ENCODE measurements around the gene GALNT1.

Gene GALNT1

GRCh38 chr18:35618696-35619095, 37.2 kb downstream of the GALNT1 start:
- DNase-seq (ENCODE audit: low read depth) = no peak

GRCh38 chr18:35619464-35619863, 37.9 kb downstream of the GALNT1 start:
- DNase-seq (ENCODE audit: low read depth) = no peak

DNA sequence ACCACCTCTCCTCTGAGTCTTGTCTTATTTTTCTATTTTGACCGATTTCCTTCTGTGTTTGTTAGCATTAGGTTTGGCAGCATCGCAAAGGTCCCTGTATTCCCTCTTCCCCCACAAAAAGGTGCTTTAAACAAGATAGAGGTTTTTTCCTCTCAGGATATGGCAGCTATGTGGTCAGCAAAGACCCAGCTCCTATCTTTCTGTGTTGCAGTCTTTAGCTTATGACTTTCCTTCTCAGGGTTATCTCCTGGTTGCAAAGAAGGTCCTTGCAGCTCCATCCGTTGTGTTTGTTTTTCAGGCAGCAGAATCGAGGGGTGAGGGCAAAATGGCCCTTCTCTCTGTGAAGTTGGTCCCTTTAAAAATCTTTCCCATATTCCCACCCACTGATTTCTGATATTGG, 38.4 kb downstream of the GALNT1 start:
- DNase-seq (ENCODE audit: low read depth) = no peak

DNA sequence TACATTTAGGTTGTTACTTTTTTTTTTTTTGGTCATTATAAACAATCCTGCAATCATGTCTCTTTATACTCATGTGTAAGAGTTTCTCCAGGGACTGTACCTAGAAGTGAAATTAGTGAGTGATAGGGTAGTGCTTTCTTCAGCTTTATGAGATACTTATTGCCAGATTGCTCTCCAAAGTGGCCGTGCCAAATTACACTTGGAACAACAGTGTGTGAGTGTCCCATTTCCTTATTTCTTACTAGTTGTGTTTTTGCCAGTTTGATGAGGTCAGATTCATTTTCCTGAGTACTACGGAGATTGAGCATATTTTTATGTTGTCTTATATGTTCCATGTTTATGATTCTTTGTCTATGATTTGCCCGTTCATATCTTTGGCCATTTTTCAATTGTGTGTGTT, 39.2 kb downstream of the GALNT1 start:
- DNase-seq (ENCODE audit: low read depth) = no peak

GRCh38 chr18:35623255-35623654, 41.7 kb downstream of the GALNT1 start:
- no peak for DNase-seq (ENCODE audit: low read depth)

- DNase-seq (ENCODE audit: low read depth) = no peak
These were observed 42.6 kb downstream of the GALNT1 start for GRCh38 chr18:35624146-35624545.

DNA sequence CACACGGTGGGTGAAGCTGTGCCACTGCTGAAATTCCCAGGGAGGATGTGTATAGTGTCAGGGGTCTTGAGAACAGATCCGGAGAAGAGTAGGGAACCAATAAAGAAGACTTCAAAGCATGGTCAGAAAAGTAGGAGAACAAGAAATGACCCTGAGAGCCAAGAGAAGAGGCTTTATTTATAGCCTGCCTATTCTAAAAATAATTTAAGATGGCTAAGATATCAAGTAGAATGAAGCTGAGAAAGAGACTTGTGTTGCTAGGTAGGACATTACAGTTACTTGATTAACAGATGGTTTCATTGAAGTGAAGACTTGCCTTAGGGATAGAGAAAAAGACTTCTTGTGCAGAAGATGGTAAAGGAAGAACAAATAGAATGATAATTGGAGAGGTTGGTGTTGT, 43.7 kb downstream of the GALNT1 start:
- DNase-seq (ENCODE audit: low read depth) = no peak

GRCh38 chr18:35633761-35634160, 52.2 kb downstream of the GALNT1 start:
- no peak for DNase-seq (ENCODE audit: low read depth)

DNA sequence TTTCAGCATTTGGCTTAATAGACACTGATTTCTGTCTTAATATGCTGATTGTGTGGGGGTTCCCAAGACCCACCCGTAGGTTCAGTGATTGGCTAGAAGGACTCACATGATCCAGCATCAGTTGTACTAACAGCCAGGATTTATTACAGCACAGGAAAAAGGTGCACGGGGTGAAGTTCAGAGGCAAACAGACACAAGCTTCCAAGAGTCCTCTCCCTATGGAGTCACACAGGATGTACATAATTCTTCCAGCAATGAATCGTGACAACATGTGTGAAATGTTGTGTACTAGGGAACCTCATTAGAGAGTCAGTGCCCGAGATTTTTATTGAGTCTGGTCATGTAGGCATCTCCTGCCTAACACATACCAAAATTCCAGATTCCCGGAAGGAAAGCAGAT, 52.8 kb downstream of the GALNT1 start:
- no peak for DNase-seq (ENCODE audit: low read depth)

DNA sequence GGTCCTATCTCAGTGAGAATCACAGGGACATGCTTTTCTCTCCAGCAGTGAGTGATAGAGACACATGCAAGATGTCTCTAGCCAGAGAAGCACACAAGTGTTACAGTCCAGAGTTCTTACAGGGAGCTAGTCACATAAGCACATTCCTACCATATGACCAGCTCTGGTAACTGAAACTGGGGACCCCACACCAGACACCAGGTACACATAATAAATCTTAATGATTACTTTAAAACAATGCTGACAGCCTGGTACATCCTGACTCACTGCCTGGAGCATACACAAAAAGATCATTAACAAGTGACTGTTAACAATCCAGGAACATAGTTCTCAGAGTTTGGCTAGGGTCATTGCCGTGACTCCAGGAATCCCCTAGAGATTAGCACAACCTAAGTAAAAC, 53.6 kb downstream of the GALNT1 start:
- no peak for DNase-seq (ENCODE audit: low read depth)

- DNase-seq (ENCODE audit: low read depth) = no peak
These were observed 55.7 kb downstream of the GALNT1 start for GRCh38 chr18:35637227-35637626.

GRCh38 chr18:35639296-35639695, 57.8 kb downstream of the GALNT1 start:
- no peak for DNase-seq (ENCODE audit: low read depth)

GRCh38 chr18:35641467-35641866, 59.9 kb downstream of the GALNT1 start:
- no peak for DNase-seq (ENCODE audit: low read depth)

DNA sequence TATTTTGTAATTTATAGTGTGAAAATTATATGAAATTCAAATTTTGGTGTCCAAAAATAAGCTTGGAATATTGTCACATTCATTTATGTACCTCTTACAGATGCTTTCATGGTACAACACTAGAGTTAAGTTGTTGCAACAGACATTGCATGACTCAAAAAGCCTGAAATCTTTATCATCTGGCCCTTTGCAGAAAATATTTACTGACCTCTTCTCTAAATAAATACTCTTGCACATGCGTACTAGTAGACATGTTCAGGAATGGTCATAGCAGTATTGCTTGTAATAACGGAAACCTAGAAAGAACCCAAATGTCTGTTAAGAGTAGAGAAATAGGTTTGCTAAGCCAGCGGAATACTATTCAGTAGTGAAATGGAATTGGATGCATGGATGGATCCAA, 60.4 kb downstream of the GALNT1 start:
- DNase-seq (ENCODE audit: low read depth) = no peak

GRCh38 chr18:35642802-35643201, 61.3 kb downstream of the GALNT1 start:
- no peak for DNase-seq (ENCODE audit: low read depth)

DNA sequence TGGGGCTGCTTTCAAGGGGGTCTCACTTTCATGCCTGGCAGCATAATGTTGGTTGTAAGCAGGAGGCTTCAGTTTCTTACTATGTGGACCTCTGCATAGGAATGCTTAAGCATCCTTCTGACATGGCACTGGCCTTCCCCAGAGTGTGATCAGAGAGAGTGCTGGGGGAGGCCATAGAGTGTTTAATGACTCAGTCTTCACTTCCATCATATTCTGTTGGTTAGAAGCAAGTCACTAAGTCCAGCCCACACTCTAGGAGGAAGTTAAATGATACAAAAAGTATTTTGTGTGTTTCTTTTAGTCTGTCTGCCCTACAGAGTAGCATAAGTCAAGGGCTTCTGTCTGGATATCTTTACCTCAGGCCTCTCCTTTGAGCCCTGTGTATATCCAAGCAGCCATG, 64.9 kb downstream of the GALNT1 start:
- no peak for DNase-seq (ENCODE audit: low read depth)

DNA sequence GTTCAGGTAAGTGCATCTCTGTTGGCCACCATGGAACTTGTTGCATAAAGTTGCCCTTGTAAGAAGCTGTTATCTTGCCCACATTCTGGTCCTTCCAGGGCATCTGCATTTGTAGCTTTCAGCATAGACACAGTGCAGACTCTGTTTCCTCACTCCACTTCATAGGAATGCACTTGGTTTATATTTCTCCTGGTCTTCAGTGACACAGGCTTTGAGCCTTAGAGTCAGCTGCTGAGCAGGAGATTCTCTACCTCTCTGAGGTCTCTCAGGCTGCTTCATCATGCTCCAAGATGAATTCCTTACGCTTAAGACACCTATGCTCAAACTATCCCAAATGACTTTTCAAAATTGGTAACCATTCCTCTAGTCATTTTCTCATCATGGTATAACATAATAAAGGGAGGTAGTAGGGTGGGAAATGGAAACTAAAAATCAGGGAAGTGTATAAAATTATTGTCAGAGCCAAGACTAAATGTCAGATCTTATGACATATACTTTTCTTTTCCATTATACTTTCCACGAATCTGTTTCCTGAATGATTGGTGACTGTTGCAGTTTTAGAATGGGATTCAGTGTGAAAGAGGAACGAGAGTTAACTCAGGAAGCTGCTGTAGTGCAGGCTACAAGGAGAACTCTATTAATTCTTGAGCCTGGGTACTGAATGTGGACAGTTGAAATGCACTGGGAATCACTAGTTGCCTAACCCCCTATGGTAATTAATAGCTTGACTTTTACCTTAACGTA, 72.0 kb downstream of the GALNT1 start:
- DNase-seq (ENCODE audit: low read depth) = no peak

GRCh38 chr18:35658112-35658511, 76.6 kb downstream of the GALNT1 start:
- DNase-seq (ENCODE audit: low read depth) = no peak

DNA sequence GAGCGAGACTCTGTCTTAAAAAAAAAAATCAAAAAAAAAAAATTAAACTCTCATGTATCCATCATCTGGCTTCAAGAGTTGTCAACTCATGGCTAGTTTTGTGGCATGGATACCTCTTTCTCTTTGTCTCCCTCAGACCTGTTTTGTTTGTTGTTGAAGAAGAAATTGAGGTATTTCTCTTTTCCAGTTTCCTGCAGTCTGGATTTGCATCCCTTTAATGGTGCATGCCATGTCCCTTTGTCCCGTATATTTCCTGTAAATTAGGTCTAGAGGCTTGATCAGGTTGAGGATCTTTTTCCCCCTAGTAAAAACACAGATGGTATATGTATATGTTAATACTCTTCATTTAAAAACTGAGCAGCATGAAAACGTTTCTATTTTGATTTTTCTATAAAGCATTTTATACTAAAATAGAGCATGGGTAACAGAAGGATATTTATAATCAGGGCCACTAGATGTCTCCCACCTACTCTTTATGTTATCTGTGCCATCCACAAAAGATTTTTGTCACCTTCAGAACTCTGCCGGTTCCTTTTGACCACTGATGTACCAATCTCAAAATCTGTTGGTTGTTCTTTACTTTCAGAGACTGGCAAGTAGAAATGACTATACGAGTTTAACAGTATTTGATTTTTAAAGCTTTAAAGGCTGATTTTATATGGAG, 80.1 kb downstream of the GALNT1 start:
- no peak for DNase-seq (ENCODE audit: low read depth)

DNA sequence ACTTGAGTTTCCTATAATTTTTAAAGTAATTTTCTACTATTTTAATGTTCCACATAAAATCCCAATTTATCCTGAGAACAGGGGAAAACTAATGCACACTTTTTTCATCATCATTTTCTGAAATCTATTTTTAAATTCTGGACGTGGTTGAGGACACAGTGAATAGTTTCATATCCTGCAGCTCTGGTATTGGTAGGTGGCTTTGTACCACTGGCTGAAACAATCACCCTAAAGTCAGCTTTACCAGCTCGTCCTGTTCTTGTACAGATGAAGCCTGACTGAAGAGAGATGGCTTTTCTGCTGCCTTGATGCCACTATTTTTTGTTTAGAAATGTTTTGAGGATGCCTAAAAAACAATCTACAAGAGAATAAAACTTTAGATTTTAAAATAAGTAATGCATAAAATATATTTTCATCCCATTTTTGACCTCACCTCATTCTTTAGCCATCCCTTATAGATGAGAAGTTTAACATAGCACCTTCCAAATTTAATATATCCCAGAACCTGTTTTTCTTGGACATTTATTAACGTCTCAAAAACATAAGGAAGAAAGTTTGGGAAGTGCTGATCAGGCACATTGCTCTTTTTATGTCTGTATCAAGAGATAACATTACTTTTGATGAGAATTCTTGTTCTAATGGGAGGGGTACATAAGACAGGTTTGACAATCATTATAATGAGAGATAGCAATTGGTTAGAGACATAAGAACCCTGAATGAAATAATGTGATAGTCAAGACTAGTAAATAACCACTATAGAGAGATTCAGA, 80.9 kb downstream of the GALNT1 start:
- no peak for DNase-seq (ENCODE audit: low read depth)

DNA sequence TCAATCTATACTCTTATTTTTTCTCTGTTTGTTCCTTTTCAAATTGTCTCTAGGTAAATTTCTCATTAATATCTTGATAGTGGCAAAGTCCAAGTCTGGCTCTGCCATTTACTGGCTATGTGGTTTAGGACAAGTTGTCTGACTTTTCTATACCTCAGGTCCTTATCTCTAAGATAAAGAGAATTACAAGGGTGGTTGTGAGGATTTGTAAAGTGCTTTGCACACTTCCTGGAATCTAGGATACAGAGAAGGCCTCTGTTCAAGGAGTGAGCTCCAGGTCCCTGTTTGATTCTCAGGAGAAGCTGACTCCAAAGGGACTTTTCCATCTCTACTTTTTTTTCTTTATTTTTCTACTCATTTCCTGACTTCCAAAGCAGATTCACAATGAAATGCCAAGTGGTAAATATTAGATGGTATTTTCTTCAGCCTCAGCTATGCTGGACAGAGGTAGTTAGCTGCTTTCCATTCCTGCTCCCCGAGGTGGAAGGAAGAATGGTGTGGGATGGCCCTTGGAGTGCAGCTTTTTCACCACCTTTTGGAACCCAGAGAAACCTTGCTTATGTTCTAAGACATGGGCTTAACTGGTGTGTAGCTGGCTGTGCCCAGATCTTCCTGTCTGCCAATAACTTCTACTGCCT, 90.5 kb downstream of the GALNT1 start:
- DNase-seq (ENCODE audit: low read depth) = no peak

DNA sequence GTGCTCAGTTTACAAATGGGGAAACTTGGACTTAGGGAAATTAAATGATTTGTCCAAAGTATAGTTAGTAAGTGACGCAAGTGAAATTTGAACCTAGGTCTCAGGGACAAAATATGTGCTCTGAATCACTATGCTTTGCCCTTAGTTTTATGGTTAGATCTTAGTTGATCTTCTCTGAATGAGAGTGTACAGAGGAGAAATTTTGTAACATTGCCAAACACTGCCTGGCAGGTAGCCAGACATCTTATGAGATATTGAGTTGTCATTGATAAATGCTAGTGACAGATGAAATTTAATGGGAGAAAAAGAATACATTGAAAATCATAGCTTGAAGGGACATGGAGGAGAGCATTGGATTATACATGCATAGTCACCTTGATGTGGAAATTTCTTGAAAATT, 91.4 kb downstream of the GALNT1 start:
- no peak for DNase-seq (ENCODE audit: low read depth)

DNA sequence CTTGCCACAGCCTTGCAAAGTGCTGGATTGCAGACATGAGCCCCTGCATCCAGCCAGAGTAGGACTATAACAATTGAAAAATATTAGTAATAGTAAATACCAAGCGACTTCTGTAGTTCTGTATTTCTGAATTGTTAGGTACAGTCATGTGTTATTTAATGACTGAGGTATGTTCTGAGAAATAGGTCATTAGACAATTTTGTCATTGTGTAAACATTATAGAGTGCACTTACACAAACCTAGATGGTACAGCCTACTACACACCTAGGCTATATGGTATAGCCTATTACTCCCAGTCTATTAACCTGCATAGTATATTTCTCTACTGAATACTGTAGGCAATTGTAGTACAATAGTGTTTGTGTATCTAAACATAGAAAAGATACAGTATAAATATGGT, 92.1 kb downstream of the GALNT1 start:
- no peak for DNase-seq (ENCODE audit: low read depth)

Measured in activated T-cell treated with anti-CD3 and anti-CD28 coated beads for 24 hours (primary cell).